B cell (primary cell): ENCODE results near the gene KCNT1. TPM values are rescaled to one million over a fixed set of nuclear protein-coding genes. Genes with fewer than 3 reads are reported as not detected.

Experiments
- ATAC-seq: fragments of 200-7000 bp; cut with Tn5 transposase; one replicate; pipeline ENCODE4 v1.10.0; 2021; ENCODE audit warnings: low read depth, mild to moderate bottlenecking, moderate number of reproducible peaks, moderate library complexity
- CTCF ChIA-PET: fragments of 350-600 bp; sonication (Branson Sonifier 250); formaldehyde crosslinking; loops from one replicate; lab custom pipeline; 2021; ENCODE audit warnings: antibody characterized with exemption, inconsistent platforms; lab: Charles Lee
- POLR2A ChIA-PET: fragments of 350-600 bp; sonication (Branson Sonifier 250); formaldehyde crosslinking; loops from one replicate; lab custom pipeline; 2021; ENCODE audit warnings: antibody characterized with exemption; lab: Charles Lee
- DNase-seq: peaks from one replicate; pipeline ENCODE4 v3.0.0; 2013
- H2AFZ ChIP-seq: 2 replicates; pipeline ENCODE4 v1.6.1; 2012; ENCODE audit warnings: mild to moderate bottlenecking, low read depth, low read length; ENCODE audit not compliant: insufficient read depth, poor library complexity, severe bottlenecking
- H3K27ac ChIP-seq, 2 donors: 1 replicate in 1 of 2; 2 replicates in 1 of 2; pipeline ENCODE4 v1.5.1; 2012 to 2013; ENCODE audit warnings: low read length in 2 of 2, mild to moderate bottlenecking in 2 of 2, moderate library complexity in 1 of 2
- H3K27me3 ChIP-seq, 4 experiments: fragments of 200-600 bp in 1 of 4; sonication (generic) in 1 of 4; replicated peaks in 1 of 4; 1 replicate in 2 of 4; 2 replicates in 2 of 4; pipeline versions ENCODE4 v1.6.1 to v1.7.0; 2013 to 2016; ENCODE audit warnings: low read length in 3 of 4, mild to moderate bottlenecking in 2 of 4, mixed read lengths in 1 of 4, moderate library complexity in 1 of 4; ENCODE audit not compliant: insufficient read depth in 4 of 4, control insufficient read depth in 3 of 4; ENCODE audit errors: control extremely low read depth in 1 of 4
- H3K36me3 ChIP-seq, 2 experiments: replicated peaks in 1 of 2; 1 replicate in 1 of 2; 2 replicates in 1 of 2; pipeline versions ENCODE4 v1.6.1 to v1.7.1; 2013; ENCODE audit warnings: low read length in 1 of 2; ENCODE audit not compliant: insufficient read depth in 2 of 2, control insufficient read depth in 1 of 2; ENCODE audit errors: control extremely low read depth in 1 of 2, extremely low read depth in 1 of 2
- H3K4me1 ChIP-seq, 2 donors: fragments of 200-600 bp in 1 of 2; sonication (generic) in 1 of 2; 1 replicate in 1 of 2; 2 replicates in 1 of 2; pipeline versions ENCODE4 v1.5.1 to v1.6.1; 2013 to 2017; ENCODE audit warnings: low read length in 2 of 2; ENCODE audit not compliant: control insufficient read depth in 2 of 2, insufficient read depth in 2 of 2
- H3K4me2 ChIP-seq: replicated peaks from 2 replicates; pipeline ENCODE3; 2012; ENCODE audit warnings: mild to moderate bottlenecking, low read depth, low read length; ENCODE audit not compliant: poor library complexity, severe bottlenecking
- H3K4me3 ChIP-seq, 5 experiments: fragments of 200-600 bp in 1 of 5; sonication (generic) in 1 of 5; 1 replicate in 3 of 5; 2 replicates in 2 of 5; pipeline versions ENCODE4 v1.5.1 to v1.7.0; 2011 to 2016; ENCODE audit warnings: low read length in 4 of 5, mild to moderate bottlenecking in 4 of 5, low read depth in 2 of 5, control low read depth in 1 of 5, moderate library complexity in 1 of 5; ENCODE audit not compliant: insufficient read depth in 1 of 5; ENCODE audit errors: control extremely low read depth in 1 of 5, extremely low read depth in 1 of 5
- H3K79me2 ChIP-seq: fragments of 200-600 bp; sonication (generic); one replicate; pipeline ENCODE4 v1.6.0; 2016; ENCODE audit warnings: low read length; ENCODE audit not compliant: control insufficient read depth, insufficient read depth
- H3K9ac ChIP-seq: fragments of 200-600 bp; sonication (generic); 2 replicates; pipeline ENCODE4 v1.6.1; 2017; ENCODE audit warnings: mild to moderate bottlenecking, low read length, moderate library complexity
- H3K9me3 ChIP-seq, 3 donors: one replicate each; pipeline versions ENCODE4 v1.6.1 to v1.7.1; 2013; ENCODE audit warnings: low read length in 2 of 3; ENCODE audit not compliant: control insufficient read depth in 2 of 3, insufficient read depth in 1 of 3; ENCODE audit errors: control extremely low read depth in 1 of 3
- H4K20me1 ChIP-seq: 2 replicates; pipeline ENCODE4 v1.6.0; 2012; ENCODE audit warnings: mild to moderate bottlenecking, low read length; ENCODE audit not compliant: insufficient read depth, control insufficient read depth, poor library complexity, severe bottlenecking
- H3K27ac Mint-ChIP-seq: one replicate; pipeline ENCODE4 v1.8.0; 2021; ENCODE audit warnings: mixed read lengths
- H3K27me3 Mint-ChIP-seq: one replicate; pipeline ENCODE4 v1.8.0; 2021; ENCODE audit warnings: mixed read lengths
- H3K4me1 Mint-ChIP-seq: one replicate; pipeline ENCODE4 v1.8.0; 2021; ENCODE audit warnings: mixed read lengths
- H3K4me3 Mint-ChIP-seq: one replicate; pipeline ENCODE4 v1.8.0; 2021; ENCODE audit warnings: mixed read lengths
- H3K9me3 Mint-ChIP-seq: one replicate; pipeline ENCODE4 v1.8.0; 2022; ENCODE audit warnings: mixed read lengths; ENCODE audit not compliant: insufficient read depth
- CTCF ChIP-seq: fragments of 200-600 bp; IDR thresholded peaks from one replicate; pipeline ENCODE4 v1.8.0; 2022; ENCODE audit warnings: antibody characterized with exemption, mild to moderate bottlenecking
- EZH2 ChIP-seq: IDR thresholded peaks from 2 replicates; pipeline ENCODE4 v1.6.1; 2012; ENCODE audit warnings: borderline replicate concordance, low read depth, mild to moderate bottlenecking, moderate library complexity, low read length; ENCODE audit not compliant: insufficient read depth, poor library complexity, severe bottlenecking
- WGBS: methylation state at CpG from one replicate; pipeline ENCODE4 v1.1.5; 2013; ENCODE audit warnings: missing lambda C conversion rate; ENCODE audit not compliant: insufficient coverage; 5-methylcytosine and 5-hydroxymethylcytosine counted together
- intact Hi-C: fragments of 100-400 bp; cut with micrococcal nuclease; formaldehyde crosslinking; loops from one replicate; pipeline ENCODE4 v1.10.0; 2022
- polyA plus RNA-seq: library from polyadenylated mRNA; depleted of rRNA; stranded (reverse); fragments of >200 nt; gene quantifications from 2 replicates; pipeline ENCODE4 v1.2.3, GENCODE V29; 2012
- total RNA-seq, 2 donors: library from RNA; stranded (reverse); fragments of 120-200 nt in 1 of 2; gene quantifications; 1 replicate in 1 of 2; 2 replicates in 1 of 2; pipeline versions ENCODE4 v1.2.3 to v1.2.4, GENCODE V29; 2013 to 2022

Gene KCNT1
- total and polyA plus RNA-seq, 2 donors (not counting 1 experiment from before 2014, with no cell fraction given), result not detected

GRCh38 chr9:135762921-135763320 lies 60.9 kb downstream of the KCNT1 start:
- no peak overlapping the region for H3K4me3 ChIP-seq
- DNase-seq, result no peak
- H3K4me1 Mint-ChIP-seq, result no peaks in the 10 kb centered on the region
- H3K27me3 Mint-ChIP-seq, result no peaks in the 10 kb centered on the region
- ATAC-seq, result no peak
- TF ChIP-seq CTCF (no peak), EZH2 (no peak)
- H4K20me1 ChIP-seq, result no peaks in the 10 kb centered on the region
- peaks cover 0 to 36% (median 0%) of the 10 kb centered on the region in 3 donors for H3K9me3 ChIP-seq
- H3K79me2 ChIP-seq, result no peaks in the 10 kb centered on the region
- H3K4me3 Mint-ChIP-seq, result no peak overlapping the region
- no peak overlapping the region for H3K4me2 ChIP-seq
- no peak overlapping the region for H3K27ac ChIP-seq
- 87% methylated on average over 12 of the region's 13 CpGs for WGBS
- H3K27ac Mint-ChIP-seq, result no peak overlapping the region
- ChIA-PET POLR2A (no interaction called here), CTCF (no interaction called here)
- H2AFZ ChIP-seq, result no peak overlapping the region
- no peaks in the 10 kb centered on the region for H3K4me1 ChIP-seq
- H3K27me3 ChIP-seq, result peaks cover 0 to 3% (median 0%) of the 10 kb centered on the region in 4 experiments
- no peaks in the 10 kb centered on the region for H3K9me3 Mint-ChIP-seq
- no peak overlapping the region for H3K9ac ChIP-seq
- intact Hi-C loops, result no loop called here
- H3K36me3 ChIP-seq, result no peaks in the 10 kb centered on the region

GRCh38 chr9:135763716-135764446 lies 61.9 kb downstream of the KCNT1 start:
- no peak for TF ChIP-seq CTCF
- TF ChIP-seq EZH2, result no peak
- H4K20me1 ChIP-seq, result no peaks in the 10 kb centered on the region
- peaks cover under 1% of the 10 kb centered on the region for H3K27me3 Mint-ChIP-seq
- H3K9me3 Mint-ChIP-seq, result no peaks in the 10 kb centered on the region
- H2AFZ ChIP-seq, result no peak overlapping the region
- H3K9ac ChIP-seq, result no peak overlapping the region
- peaks cover 0 to 3% (median 0%) of the 10 kb centered on the region in 4 experiments for H3K27me3 ChIP-seq
- no peak overlapping the region for H3K4me3 Mint-ChIP-seq
- no peak overlapping the region for H3K4me3 ChIP-seq
- H3K27ac Mint-ChIP-seq, result no peak overlapping the region
- no peaks in the 10 kb centered on the region for H3K79me2 ChIP-seq
- H3K4me1 ChIP-seq, result no peaks in the 10 kb centered on the region
- H3K36me3 ChIP-seq, result no peaks in the 10 kb centered on the region
- POLR2A ChIA-PET, result no interaction called here
- DNase-seq, result no peak
- no peaks in the 10 kb centered on the region for H3K4me1 Mint-ChIP-seq
- H3K27ac ChIP-seq, result no peak overlapping the region
- CTCF ChIA-PET, result no interaction called here
- peaks cover 0 to 33% (median 0%) of the 10 kb centered on the region in 3 donors for H3K9me3 ChIP-seq
- H3K4me2 ChIP-seq, result no peak overlapping the region
- intact Hi-C loops, result no loop called here
- WGBS, result 94% methylated on average over 20 of the region's 24 CpGs
- ATAC-seq, result no peak
